ENCODE data around the gene DMAC2L.
"Not testable (repeated sequence)": the region's sequence is repeated elsewhere in the genome, so short reads cannot be mapped to it uniquely, and the experiment has no call there.

The DMAC2L gene

DNA sequence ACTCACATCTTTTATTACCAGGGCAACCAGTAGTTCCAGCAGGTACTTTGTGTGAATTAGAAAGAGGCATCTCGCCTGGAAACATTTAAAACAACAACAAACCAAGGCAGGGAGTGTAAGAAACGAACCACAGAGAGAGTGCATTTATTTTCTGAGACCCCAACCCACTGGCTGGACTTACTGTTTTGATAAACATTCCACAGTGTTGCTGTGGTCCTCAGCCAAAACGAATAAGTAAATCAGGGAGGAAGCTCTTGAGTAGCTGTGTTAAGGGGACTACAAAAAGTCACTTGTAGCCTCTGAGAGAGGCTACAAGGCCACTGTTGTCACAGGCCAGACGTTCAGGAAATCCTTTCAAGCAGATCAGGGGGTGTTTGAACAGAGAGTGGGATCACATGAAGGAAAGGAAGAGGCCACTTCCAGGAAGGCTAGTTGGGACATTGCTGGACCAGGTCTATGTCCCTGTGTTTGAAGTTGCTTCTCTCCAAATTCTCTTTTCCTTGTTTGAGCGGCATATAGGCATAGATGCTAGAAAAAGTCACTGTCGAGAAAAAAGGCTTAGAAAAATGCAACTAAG, 33.8 kb downstream of the DMAC2L start:
- intact Hi-C loops (cut with DNase I): loop anchor here (10.0 kb wide), 1 partner anchor 49 kb away; the partner anchor contains the start of gene CDKL1
- no peak for DNase-seq

DNA sequence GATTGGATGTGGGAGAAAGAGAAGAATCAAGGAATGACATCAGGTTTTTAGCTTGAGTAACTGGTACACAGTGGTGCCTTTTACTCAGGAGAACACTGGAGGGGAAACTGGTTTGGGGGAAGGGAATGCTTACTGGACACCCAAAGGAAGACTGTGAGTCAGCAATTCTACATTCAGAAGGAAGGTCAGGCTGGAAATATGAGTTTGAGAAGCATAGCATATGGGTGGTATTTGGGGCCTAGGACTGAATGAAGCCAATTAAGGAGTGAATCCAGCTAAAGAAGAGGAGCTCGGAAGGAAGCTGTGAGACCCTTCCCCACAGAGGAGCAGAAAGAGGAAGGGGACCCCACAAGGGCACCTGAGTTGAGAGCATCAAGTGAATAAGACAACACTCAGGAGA, 35.4 kb downstream of the DMAC2L start:
- intact Hi-C loops (cut with DNase I): loop anchor here (10.0 kb wide), 1 partner anchor 47 kb away; the partner anchor contains the start of gene CDKL1
- DNase-seq: no peak

DNA sequence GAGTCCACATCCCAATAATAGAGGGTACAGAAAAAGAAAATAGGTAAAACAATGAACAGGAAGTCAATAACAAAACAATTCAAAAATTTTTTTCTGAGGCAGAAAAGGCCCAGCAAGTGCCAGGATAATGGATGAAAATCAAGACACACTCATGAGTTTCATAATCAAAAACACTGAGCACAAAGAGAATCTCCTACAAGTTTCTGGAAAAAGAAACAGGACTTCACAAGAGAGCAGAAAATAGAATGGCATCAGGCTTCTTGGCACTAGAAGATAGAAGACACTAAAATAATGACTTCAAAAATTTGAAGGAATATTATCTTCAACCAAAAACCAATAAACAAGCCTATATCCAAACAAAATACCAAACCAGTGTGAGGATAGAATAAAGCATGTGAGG, 36.8 kb downstream of the DMAC2L start:
- intact Hi-C loops (cut with DNase I): loop anchor here (10.0 kb wide), 1 partner anchor 46 kb away; the partner anchor contains the start of gene CDKL1
- no peak for DNase-seq

DNA sequence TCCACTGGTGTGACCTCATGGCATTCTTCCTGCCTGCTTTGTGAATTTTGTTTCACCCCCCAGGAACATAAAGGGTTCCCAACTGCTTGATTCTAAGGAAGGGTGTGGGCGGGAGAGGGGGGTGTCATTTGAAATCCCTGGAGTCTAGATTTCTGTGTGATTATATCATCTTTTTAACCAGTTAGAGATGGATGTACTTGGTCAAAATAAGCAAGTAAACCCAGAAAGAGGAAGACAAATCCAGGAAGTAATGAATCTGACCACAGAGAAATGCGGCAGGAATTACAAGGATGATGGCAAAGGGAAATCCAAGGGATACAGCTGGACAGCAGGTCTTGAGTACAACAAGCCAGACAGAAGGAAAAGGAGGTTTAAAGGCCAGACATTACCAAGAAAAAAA, 38.9 kb downstream of the DMAC2L start:
- intact Hi-C loops (cut with DNase I): no loop called here
- DNase-seq: peak in 2 of 42 donors; percentile 15 to 25

DNA sequence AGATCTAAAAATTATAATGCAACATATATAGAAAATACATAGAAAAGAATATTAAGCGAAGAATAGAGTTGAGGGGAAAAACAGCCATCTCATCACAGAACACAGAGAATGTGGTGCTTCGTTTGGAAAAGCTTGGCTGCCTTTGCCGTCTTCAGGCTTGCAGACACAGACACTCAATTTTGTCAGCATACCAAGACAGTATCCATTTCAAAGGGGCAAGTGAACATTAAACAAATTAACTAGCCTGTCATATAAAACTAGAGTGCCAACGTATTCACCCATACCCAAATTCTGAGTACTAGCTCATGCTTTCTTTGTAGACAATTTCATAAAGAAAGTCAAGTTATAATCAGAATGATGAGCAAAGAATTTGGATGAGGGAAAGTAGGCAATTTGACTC, 40.5 kb downstream of the DMAC2L start:
- intact Hi-C loops (cut with DNase I): no loop called here
- DNase-seq: no peak

DNA sequence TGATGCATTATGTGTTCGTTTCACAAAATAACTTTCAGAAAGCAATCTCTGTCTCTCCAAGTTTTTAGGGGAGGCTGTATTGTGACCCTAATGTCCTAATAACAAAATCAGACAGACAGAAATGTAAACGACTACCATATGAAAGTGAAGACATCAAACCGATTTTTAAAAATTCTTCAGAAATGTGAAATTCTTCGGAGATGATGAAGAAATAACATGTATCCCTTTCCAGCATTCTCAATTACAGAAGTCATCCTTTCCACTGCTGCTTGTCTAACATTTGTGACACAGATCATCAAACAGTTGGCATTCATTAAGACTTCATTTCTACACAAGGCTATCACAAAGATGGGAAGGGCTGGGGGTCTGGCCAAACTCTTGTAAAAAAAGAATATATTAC, 41.0 kb downstream of the DMAC2L start:
- intact Hi-C loops (cut with DNase I): no loop called here
- DNase-seq: no peak

DNA sequence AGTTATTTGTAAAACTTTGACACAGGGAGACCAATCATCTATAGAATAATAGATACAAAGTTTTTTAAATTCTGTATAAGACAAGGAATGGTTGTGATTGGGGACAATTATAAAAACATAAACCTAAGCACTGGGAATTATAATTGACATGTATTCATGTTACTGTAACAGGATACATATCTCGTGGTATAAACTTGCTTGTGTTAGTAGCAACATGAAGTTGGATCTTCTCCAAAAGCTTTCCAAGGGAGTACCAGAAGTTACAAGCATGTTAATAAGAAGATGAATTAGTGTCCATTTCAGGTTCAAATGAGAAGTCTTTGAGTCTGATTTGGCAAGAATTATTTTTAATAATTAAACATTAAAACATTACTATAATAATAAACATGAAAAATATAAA, 42.4 kb downstream of the DMAC2L start:
- intact Hi-C loops (cut with DNase I): no loop called here
- no peak for DNase-seq

DNA sequence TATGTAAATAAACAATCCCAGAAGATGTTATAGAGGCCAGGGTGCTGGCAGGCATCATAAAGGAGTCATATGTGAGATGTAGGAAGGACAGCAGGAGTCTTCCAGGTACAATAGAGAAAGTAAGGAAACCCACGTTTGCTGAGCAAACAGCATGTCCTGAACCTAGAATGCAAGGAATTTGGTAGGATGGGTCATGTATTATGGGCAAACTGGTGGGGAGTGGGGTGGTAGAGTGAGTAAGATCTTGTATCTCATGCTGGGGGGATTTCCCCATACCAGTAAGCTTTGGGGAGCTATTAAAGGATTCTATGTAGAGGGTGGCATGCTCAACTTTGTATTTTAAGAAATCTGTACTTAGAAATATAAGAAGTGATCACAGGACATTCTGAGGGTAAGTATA, 43.6 kb downstream of the DMAC2L start:
- intact Hi-C loops (cut with DNase I): no loop called here
- no peak for DNase-seq

DNA sequence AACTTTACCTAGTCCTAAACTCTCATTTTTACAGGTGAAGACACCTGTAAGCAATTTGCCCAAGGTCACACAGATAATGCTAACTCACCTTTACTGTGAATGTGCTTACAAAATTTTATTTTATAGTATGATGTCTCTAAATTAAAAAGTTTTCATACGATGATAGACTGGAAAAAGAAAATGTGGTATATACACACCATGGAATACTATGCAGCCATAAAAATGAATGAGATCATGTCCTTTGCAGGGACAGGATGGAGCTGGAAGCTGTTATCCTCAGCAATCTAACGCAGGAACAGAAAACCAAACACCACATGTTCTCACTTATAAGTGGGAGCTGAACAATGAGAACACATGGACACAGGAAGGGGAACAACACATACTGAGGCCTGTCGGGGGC, 44.2 kb downstream of the DMAC2L start:
- DNase-seq; intact Hi-C loops (cut with DNase I): not testable (repeated sequence)

DNA sequence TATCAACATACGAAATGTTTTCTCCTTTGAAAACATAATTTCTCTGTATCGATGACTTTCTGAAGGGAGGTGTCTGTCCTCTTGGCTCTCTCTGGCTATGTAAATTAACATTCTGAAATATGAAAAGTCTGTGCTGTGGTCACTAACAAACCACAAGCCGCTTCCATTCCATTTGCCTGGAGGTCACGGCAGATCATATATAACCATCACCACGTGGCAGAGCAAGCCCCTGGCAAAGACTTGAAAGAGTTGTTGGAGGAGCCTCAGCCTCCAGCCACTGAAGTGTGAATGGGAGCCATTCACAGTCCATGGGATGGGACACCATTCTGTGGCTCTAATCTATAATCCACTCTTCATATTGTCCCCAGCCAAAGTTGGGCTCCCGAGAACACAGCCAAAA, 45.0 kb downstream of the DMAC2L start:
- no peak for DNase-seq
- intact Hi-C loops (cut with DNase I): no loop called here

DNA sequence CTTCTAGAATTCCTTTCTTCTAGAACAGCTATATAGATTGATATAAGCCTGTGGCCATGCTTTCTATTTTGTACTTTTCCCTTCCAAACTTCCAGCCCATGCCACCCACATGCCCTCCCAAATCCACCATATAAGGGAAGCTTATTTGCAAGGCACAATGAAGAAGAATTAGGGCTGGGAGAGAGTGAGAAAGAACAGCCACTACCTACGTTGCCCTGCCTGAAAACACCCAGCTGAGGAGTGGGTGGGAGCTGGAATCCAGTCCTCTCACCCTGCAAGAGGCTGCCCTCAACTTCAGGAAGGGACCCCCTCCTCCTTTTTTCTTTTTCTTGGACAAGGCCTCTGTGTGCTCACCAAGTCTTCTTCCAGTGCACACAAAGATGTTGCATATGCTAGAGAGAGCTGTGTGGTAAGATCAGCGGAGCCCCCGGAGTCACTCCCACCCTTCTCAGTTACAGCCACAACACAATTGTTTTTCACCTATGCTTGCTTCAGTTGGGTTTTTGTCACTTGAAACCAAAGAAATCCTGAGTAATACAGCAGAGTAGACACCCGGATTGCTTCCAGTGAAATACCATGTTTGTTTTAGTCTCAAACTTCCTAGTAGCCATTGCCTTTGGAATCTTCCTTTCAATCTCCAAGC, 45.8 kb downstream of the DMAC2L start:
- intact Hi-C loops (cut with DNase I): no loop called here
- peak in 29 of 42 donors; percentile 15 to 78 (median 38) for DNase-seq

DNA sequence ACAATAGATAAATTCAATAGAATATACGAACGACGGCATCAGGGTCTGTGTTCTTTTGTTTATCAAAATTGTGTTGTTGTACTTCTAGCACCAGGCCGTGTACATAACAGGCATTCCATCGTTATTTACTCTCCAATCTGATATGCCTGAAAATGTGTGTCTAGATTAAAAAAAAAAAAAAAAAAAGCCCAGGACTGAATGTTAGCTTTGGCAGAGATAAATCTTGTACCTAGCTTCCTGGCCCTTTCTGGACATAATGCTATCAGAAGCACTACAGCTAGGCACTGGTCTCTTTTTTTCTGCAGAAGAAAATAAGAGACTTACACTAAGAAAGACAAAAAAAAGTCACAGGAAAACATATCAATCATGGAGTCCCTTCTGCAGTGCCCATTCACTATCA, 47.5 kb downstream of the DMAC2L start:
- intact Hi-C loops (cut with DNase I): no loop called here
- DNase-seq: no peak

DNA sequence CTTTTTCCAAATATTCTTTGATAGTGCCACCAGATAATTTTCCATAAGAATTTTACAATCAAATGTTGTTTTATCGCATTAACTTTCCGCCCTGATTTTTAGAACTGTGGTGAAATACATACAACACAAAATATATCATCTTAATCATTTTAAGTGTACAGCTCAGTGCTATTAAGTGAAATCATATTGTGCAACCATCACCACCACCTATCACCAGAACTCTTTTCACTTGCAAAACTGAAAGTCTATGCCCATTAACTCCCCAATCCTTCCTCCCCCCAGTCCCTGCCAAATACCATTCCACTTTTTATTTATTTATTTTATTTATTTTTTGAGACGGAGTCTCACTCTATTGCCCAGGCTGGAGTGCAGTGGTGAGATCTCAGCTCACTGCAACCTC, 48.0 kb downstream of the DMAC2L start:
- no peak for DNase-seq
- intact Hi-C loops (cut with DNase I): no loop called here

DNA sequence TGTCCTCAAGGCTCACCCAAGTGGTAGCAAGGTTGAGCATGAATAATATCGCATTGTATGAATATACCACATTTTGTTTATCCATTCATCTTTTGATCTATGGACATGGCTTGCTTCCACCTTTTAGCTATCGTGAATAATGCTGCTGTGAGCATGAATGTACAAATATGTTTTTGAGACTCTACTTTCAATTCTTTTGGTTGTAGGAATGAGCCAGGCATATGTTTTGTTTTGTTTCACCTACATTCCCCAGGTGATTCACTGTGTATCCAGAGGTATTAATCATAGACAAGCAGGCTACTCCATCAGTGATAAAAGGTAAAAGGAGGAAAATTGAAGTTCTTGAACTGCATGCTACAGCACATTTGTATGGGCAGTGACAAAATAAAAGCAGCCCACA, 48.7 kb downstream of the DMAC2L start:
- intact Hi-C loops (cut with DNase I): no loop called here
- DNase-seq: no peak

DNA sequence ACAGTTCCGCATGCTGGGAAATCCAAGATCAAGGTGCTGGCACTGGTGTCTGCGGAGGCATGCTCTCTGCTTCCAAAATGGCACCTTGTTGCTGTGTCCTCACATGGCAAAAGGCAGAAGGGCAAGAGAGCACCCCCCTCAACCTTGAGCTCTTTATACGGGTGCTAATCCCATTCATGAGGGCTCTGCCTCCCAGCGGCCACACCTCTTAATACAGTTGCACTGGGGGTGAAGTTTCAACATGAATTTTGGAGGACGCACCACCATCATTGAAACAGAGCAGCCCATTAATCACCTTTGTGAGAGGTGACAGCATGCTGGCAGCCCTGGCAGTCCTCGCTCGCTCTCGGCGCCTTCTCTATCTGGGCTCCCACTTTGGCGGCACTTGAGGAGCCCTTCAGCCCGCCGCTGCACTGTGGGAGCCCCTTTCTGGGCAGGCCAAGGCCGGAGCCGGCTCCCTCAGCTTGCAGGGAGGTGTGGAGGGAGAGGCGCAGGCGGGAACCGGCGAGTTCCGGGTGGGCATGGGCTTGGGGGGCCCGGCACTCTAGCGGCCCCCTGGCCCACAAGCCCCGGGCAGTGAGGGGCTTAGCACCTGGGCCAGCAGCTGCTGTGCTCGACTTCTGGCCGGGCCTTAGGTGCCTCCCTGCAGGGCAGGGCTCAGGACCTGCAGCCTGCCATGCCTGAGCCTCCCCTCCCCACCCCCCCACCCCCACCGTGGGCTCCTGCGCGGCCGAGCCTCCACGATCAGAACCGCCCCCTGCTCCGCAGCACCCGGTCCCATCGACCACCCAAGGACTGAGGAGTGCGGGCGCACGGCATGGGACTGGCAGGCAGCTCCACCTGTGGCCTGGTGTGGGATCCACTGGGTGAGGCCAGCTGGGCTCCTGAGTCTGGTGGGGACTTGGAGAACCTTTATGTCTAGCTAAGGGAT, 49.6 kb downstream of the DMAC2L start:
- DNase-seq; intact Hi-C loops (cut with DNase I): not testable (repeated sequence)

DNA sequence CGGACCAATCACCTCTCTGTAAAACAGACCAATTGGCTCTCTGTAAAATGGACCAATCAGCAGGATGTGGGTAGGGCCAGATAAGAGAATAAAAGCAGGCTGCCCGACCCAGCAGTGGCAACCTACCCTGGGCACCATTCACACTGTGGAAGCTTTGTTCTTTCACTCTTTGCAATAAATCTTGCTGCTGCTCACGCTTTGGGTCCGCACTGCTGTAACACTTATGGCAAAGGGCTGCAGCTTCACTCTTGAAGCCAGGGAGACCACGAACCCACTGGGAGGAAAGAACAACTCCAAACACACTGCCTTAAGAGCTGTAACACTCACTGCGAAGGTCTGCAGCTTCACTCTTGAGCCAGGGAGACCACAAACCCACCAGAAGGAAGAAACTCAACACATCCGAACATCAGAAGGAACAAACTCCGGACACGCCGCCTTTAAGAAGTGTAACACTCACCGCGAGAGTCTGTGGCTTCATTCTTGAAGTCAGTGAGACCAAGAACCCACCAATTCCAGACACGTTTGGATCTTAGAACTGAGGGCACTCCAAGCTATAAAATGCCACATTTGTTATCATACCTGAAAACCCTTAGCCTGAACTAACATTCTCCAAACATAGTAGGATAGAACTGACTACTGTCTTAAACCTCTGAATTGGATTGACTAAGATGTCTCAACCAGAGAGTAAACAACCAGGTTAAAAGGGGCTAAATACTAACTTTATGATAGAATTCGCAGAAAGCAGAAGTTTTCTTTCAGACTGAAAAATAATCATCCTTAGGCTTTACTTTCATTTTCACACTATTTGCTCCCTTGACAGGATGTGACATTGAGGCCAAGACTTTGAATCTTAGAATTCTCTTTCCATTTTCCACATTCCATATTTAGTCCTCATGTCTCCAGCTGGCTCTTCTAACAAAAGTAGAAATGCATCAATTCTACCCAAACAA, 50.9 kb downstream of the DMAC2L start:
- intact Hi-C loops (cut with DNase I): no loop called here
- DNase-seq: no peak

DNA sequence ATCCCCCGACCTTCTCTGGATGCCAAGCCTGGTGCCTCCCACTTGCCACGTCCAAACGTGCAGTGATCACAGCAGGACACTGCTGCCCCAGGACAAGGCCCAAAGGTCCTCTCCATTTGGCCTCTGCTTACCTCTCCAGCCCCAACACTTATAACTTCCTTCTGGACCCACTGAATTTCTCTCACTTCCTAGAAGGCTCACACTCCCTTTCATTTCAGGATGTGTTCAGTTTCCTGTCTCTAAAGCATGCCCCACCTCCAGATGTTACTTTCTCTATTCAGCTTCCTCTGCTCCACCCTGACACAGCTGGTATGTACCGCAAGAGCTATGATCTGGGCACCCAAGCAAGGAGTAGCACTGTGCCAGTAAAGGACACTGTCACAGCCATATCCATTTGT, 51.6 kb downstream of the DMAC2L start:
- DNase-seq: no peak
- intact Hi-C loops (cut with DNase I): no loop called here

DNA sequence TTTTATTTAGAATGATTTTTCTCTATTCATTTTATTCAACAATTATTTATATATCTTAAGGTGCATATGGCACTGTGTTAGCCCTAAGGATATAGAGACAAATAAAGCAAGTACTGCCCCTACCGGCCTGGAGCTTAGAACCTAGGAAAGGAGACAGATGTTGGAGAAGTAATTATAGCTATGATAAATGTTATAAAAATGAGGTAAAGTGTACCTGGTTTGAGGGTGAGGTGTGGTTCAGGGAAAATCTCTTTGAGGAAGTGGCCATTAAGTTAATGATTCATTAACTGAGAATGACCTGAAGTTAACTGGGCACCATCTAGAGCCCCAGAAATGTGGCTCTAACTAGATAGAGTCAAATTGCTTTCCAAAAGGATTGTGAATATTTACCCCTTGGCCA, 52.7 kb downstream of the DMAC2L start:
- DNase-seq: no peak
- intact Hi-C loops (cut with DNase I): no loop called here

DNA sequence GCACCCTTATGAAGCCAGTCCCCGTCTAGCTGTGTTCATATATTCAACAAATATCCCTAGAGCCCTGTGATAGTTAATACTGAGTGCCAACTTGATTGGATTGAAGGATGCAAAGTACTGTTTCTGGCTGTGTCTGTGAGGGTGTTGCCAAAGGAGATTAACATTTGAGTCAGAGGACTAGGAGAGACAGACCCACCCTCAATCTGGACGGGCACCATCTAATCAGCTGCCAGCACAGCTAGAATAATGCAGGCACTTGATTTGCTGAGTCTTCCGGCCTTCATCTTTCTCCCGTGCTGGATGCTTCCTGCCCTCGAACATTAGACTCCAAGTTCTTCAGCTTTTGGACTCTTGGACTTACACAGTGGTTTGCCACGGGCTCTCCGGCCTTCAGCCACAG, 53.4 kb downstream of the DMAC2L start:
- intact Hi-C loops (cut with DNase I); DNase-seq: not testable (repeated sequence)
